ENCODE results near the gene ATP8A2.

DNA sequence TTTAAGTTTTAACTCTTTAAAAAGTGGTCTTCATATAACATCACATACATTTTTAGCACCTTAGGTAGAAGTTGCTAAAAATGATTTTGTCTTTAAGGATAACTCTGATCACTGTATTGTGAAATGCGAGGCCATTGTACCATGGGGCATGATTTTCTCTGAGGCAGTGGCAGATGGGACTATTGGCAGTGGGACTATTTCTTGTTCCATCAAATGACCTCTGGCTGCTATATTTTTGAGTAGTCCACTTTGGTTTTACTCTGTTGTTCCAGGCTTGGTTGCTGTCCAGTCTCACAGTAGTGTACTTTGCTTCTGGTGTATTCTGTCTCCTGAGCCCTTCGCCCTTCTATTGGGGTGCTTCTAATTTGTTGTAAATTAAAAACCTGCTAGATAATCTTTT is 156.5 kb downstream of the ATP8A2 start:
- no peak for TF ChIP-seq EZH2 (IDR thresholded peaks at IDR 0.05; ENCODE audit: low read depth, low read length, severe bottlenecking)
- TF ChIP-seq SP1 (IDR thresholded peaks at IDR 0.05; ENCODE audit: low read depth, low read length), result no peak
- TF ChIP-seq, protein P1, sequence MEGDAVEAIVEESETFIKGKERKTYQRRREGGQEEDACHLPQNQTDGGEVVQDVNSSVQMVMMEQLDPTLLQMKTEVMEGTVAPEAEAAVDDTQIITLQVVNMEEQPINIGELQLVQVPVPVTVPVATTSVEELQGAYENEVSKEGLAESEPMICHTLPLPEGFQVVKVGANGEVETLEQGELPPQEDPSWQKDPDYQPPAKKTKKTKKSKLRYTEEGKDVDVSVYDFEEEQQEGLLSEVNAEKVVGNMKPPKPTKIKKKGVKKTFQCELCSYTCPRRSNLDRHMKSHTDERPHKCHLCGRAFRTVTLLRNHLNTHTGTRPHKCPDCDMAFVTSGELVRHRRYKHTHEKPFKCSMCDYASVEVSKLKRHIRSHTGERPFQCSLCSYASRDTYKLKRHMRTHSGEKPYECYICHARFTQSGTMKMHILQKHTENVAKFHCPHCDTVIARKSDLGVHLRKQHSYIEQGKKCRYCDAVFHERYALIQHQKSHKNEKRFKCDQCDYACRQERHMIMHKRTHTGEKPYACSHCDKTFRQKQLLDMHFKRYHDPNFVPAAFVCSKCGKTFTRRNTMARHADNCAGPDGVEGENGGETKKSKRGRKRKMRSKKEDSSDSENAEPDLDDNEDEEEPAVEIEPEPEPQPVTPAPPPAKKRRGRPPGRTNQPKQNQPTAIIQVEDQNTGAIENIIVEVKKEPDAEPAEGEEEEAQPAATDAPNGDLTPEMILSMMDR (IDR thresholded peaks at IDR 0.05; ENCODE audit: control extremely low read depth in 1 of 3, insufficient read depth in 1 of 3, low read depth in 1 of 3, low read length in 3 of 3), result no peak
- no peak for TF ChIP-seq ZNF274 (IDR thresholded peaks at IDR 0.05; ENCODE audit: borderline replicate concordance, extremely low read depth, low read length)
- TF ChIP-seq CHD1 (IDR thresholded peaks at IDR 0.05; ENCODE audit: low read depth, low read length), result no peak

Data from H1 (cell line).